Kidney glomerular epithelial cell (primary cell): ENCODE data around the gene DNAJB6.

Source experiments
- DNase-seq: peaks from one replicate; lab custom pipeline; 2025; lab: John Stamatoyannopoulos, UW

DNAJB6 gene

DNA sequence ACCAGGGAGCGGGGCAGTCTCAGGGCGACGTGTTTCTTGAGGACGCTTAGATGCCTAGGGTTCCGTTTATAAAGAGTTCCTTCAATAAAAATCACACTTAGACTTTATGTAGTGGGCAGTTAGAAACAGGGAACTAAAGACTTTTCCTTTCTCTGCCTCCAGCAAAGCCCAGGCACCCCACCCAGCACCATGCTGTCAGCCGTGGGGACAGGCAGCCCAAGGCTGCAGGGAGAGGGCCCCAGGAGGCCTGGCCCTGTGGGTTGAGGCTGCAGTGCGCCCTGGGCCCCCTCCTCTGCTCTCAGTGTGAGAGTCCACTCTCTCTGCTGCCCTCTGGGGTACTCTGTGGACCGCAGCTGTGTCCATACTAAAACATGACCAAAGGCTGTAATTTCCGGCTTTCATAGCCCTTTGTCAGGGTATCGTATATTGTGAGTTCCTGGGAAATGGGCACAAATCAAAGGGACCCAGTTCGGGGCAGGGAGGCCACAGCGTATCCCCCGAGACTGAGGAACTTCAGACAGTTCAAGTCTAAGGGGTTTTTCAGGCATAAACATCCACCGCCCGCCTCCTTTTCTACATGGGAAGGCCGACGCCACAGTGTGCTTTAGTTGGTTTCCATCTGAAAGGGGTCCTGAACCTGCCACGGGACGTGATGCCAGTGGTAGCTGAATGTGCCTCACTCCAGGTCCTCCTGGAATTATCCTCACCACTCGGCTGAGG is 59.7 kb downstream of the DNAJB6 start:
- DNase-seq, result no peak

GRCh38 chr7:157397036-157397720 is 60.4 kb downstream of the DNAJB6 start:
- no peak for DNase-seq

GRCh38 chr7:157397731-157398691 is 61.2 kb downstream of the DNAJB6 start:
- peak; percentile 76 for DNase-seq

DNA sequence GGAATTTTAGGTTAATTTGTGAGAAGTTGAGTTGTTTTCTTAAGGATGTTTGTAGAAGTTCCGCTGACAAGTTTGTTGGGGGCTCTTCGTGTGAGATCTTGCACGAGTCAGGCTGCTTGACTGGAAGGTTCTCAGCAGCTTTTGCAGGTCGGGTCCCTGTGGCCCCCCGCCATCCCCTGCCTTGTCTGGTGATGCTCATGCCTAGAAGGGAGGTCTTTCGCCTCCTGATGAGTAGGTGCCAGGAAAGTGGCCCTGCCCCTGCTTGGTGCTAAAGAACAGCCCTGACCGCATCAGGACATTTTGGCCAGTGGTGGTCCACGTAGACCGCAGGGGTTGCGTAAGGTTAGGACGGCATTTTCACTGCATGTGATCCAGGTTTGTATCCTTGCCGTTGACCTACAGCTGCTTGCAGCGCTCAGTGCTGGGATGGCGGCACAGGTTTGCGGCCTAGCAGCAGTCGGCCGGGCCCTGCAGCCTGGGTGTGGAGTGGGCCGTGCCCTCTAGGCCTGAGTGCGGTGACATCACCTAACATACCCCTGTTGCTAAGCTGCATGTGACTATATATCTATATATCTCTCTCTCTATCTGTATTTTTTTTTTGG is 62.4 kb downstream of the DNAJB6 start:
- DNase-seq, result no peak

DNA sequence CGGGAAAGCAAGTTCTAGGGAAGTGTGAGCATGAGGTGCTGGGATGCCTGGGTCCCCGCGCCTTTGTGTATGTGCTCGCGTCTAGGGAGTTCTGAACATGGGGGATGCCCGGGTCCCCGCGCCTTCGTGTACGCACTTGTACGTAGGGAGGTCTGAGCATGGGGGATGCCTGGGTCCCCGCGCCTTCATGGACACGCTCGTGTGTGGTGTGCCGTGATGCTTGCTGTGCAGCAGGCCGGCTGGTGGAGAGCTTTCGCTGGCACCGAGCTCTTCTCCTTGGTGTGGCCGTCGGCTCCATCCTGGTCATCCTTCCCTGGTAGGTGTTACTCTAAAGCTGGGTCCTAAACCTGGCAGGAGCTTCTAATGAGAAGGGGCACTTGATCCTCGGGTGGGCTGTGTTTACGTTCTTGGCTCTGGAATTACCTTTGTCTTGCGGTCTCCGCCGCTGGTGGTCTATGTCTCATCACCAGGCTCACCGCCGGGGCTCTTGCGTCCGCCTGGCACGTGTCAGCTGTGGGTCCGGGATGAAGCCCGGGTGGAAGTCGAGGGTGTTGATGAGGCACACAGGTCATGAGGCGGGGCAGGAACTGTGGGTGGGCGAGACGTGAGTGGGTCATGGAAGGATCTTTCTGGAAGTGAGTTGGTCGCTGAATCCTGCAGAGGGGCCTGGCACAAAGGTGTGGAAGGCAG is 63.5 kb downstream of the DNAJB6 start:
- DNase-seq, result no peak

- DNase-seq, result no peak
These were observed 65.0 kb downstream of the DNAJB6 start for GRCh38 chr7:157401567-157402387.

- DNase-seq, result no peak
These were observed 65.5 kb downstream of the DNAJB6 start for GRCh38 chr7:157402388-157402703.

GRCh38 chr7:157402911-157403534 is 66.2 kb downstream of the DNAJB6 start:
- no peak for DNase-seq

DNA sequence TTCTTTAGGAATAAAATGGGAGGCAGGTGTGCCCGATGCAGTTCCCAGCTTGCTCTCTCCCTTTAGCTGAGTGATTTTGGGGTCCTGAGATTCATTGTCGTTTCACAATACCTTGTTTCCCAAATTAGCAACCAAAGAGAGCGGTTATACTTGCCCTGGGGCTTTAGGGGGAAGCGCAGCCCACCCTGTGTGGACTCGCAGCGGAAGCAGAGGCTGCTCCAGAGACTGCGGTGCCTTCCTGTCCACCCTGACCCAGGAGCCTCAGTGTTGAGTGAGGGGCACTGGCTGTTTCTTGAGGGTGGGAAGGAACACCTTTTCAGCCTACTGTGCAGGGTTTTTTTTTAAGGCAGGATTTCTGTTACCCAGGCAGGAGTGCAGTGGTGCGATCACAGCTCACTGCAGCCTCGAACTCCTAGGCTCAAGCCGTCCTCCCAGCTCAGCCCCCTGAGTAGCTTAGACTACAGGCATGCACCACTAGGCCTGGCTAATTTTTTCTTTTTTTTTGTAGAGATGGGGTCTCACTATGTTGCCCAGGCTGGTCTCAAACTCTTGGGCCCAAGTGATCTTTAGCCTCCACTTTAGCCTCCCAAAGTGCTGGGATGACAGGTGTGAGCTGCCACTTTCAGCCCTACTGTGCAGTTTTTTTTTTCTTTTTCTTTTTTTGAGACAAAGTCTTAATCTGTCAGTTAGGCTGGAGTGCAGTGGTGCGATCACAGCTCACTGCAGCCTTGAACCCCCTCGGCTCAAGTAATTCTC is 67.0 kb downstream of the DNAJB6 start:
- DNase-seq, result no peak

- peak; percentile 97 for DNase-seq
These were observed 68.2 kb downstream of the DNAJB6 start for GRCh38 chr7:157404845-157405481.

- no peak for DNase-seq
These were observed 68.7 kb downstream of the DNAJB6 start for GRCh38 chr7:157405501-157405900.

- DNase-seq, result no peak
These were observed 69.4 kb downstream of the DNAJB6 start for GRCh38 chr7:157405914-157406810.

DNA sequence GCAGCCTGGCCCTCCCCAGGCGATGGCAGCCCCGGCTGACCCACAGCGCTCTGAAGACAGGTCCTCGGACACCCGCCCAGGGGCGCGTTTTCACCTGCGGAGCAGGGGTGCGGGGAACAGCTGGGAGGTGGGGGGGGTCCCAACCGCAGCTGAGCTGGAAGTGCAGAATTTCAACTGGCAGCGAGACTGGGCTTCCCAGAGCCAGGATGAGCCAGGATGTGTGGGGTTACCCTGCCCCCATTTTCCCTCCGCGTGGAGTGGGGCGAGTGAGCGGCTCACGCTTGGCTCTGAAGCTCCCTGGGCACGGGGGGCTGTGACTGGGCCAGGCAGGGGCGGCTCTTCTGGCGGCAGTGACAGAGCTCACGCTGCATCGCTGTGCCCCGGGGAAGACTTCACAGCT is 70.2 kb downstream of the DNAJB6 start:
- DNase-seq, result no peak

DNA sequence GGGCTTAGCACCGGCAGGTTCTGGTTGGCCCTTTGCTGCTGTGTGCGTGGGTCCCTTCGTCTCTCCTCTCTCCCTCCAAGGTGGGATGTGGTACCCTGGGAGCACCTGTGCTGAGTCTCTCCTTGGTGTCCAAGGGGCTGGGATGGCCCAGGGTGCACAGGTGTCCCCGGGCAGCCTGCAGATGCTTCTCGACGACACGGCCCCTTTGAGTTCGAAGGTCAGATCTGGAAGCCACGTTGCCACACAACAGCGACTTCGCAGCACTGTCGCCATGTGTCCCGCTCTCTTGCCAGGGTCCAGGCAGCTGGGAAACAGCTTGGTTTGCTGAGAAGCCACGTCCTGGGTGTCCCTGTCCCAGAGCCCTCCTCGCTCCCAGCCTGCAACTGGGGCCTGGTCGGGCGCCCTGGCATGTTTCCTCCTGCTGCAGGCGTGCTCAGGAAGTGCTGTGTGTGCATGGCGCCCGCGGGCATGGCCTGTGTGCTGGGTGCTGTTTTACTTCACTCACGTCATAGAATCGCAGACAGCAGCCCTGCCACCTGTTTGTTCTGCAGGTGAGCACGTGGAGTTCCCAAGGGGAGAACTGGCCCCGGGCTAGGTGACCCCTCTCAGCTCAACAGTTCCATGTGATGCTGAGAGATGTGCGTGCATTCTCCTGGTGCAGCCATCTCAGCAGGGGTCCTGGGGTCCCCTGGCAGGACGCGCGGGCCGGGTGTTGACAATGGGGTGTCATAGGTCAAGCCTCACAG is 70.9 kb downstream of the DNAJB6 start:
- no peak for DNase-seq

- no peak for DNase-seq
These were observed 71.7 kb downstream of the DNAJB6 start for GRCh38 chr7:157408258-157409101.

- no peak for DNase-seq
These were observed 72.4 kb downstream of the DNAJB6 start for GRCh38 chr7:157409149-157409752.
